WTC11 (cell line): Measurements from ENCODE around the gene BMP7. TPM values are rescaled to one million over a fixed set of nuclear protein-coding genes. Genes with fewer than 3 reads are reported as not detected.

Source experiments
- ATAC-seq: fragments of 200-7000 bp; cut with Tn5 transposase; 2 replicates; pipeline ENCODE4 v1.10.0; 2021; ENCODE audit warnings: mild to moderate bottlenecking, moderate library complexity
- CTCF ChIA-PET: fragments of 300-600 bp; sonication (Branson Sonifier 250); formaldehyde crosslinking; loops from one replicate; lab custom pipeline; 2021; ENCODE audit warnings: antibody characterized with exemption; lab: Charles Lee
- POLR2A ChIA-PET: fragments of 350-600 bp; sonication (Branson Sonifier 250); formaldehyde crosslinking; loops from one replicate; lab custom pipeline; 2021; ENCODE audit warnings: antibody characterized with exemption; lab: Charles Lee
- DNase-seq: peaks from one replicate; pipeline ENCODE4 v3.0.0; 2021; ENCODE audit warnings: low spot score
- H3K27ac Mint-ChIP-seq: 2 replicates; pipeline ENCODE4 v1.8.0; 2021; ENCODE audit warnings: mixed read lengths
- H3K27me3 Mint-ChIP-seq: 2 replicates; pipeline ENCODE4 v1.8.0; 2021; ENCODE audit warnings: low read depth, mild to moderate bottlenecking, moderate library complexity, mixed read lengths
- H3K36me3 Mint-ChIP-seq: 2 replicates; pipeline ENCODE4 v1.8.0; 2021; ENCODE audit warnings: mixed read lengths
- H3K4me1 Mint-ChIP-seq: 2 replicates; pipeline ENCODE4 v1.8.0; 2022; ENCODE audit warnings: mixed read lengths
- H3K4me3 Mint-ChIP-seq: 2 replicates; pipeline ENCODE4 v1.8.0; 2021; ENCODE audit warnings: mild to moderate bottlenecking, moderate library complexity, mixed read lengths
- H3K9me3 Mint-ChIP-seq: 2 replicates; pipeline ENCODE4 v1.8.0; 2021; ENCODE audit warnings: mixed read lengths
- AR ChIP-seq: fragments of 250-450 bp; sonication (Bioruptor Pico); IDR thresholded peaks from 2 replicates; pipeline ENCODE4 v1.9.0; 2021; ENCODE audit warnings: mild to moderate bottlenecking
- ARID4B ChIP-seq: sonication (generic); formaldehyde crosslinking; IDR thresholded peaks from 2 replicates; pipeline ENCODE4 v1.8.0; 2023; ENCODE audit warnings: missing genetic modification reagents, mild to moderate bottlenecking, borderline replicate concordance
- CDX4 ChIP-seq: fragments of 250-450 bp; sonication (Bioruptor Pico); IDR thresholded peaks from 2 replicates; pipeline ENCODE4 v1.9.0; 2021; ENCODE audit warnings: moderate library complexity, mild to moderate bottlenecking, inconsistent platforms, borderline replicate concordance
- ESRRA ChIP-seq: sonication (generic); formaldehyde crosslinking; IDR thresholded peaks from 2 replicates; pipeline ENCODE4 v1.8.1; 2022; ENCODE audit warnings: mild to moderate bottlenecking, missing genetic modification reagents, borderline replicate concordance
- ETV6 ChIP-seq: sonication (generic); formaldehyde crosslinking; IDR thresholded peaks from 2 replicates; pipeline ENCODE4 v1.8.1; 2022; ENCODE audit warnings: mild to moderate bottlenecking, missing genetic modification reagents
- FOXJ3 ChIP-seq: sonication (generic); formaldehyde crosslinking; IDR thresholded peaks from 2 replicates; pipeline ENCODE4 v1.9.0; 2021; ENCODE audit warnings: missing genetic modification reagents, mild to moderate bottlenecking, borderline replicate concordance
- FOXP1 ChIP-seq: sonication (generic); formaldehyde crosslinking; IDR thresholded peaks from 2 replicates; pipeline ENCODE4 v1.8.0; 2022; ENCODE audit warnings: missing genetic modification reagents, mild to moderate bottlenecking, moderate library complexity, borderline replicate concordance
- HMGXB4 ChIP-seq: sonication (generic); formaldehyde crosslinking; IDR thresholded peaks from 2 replicates; pipeline ENCODE4 v1.8.1; 2023; ENCODE audit warnings: mild to moderate bottlenecking, moderate library complexity, missing genetic modification reagents
- JUN ChIP-seq: sonication (generic); formaldehyde crosslinking; IDR thresholded peaks from 2 replicates; pipeline ENCODE4 v1.8.0; 2023; ENCODE audit warnings: mild to moderate bottlenecking, missing genetic modification reagents
- MLX ChIP-seq: sonication (generic); formaldehyde crosslinking; IDR thresholded peaks from 2 replicates; pipeline ENCODE4 v1.8.1; 2023; ENCODE audit warnings: mild to moderate bottlenecking, missing genetic modification reagents, moderate library complexity
- NFATC4 ChIP-seq: fragments of 250-450 bp; sonication (Bioruptor Pico); IDR thresholded peaks from 2 replicates; pipeline ENCODE4 v1.9.0; 2021; ENCODE audit warnings: mild to moderate bottlenecking
- SMAD3 ChIP-seq: sonication (generic); formaldehyde crosslinking; IDR thresholded peaks from 2 replicates; pipeline ENCODE4 v1.8.0; 2022; ENCODE audit warnings: missing genetic modification reagents, mild to moderate bottlenecking, borderline replicate concordance
- TEAD4 ChIP-seq: sonication (generic); formaldehyde crosslinking; IDR thresholded peaks from 2 replicates; pipeline ENCODE4 v1.8.0; 2022; ENCODE audit warnings: mild to moderate bottlenecking, missing genetic modification reagents
- TP53 ChIP-seq: sonication (generic); formaldehyde crosslinking; IDR thresholded peaks from 2 replicates; pipeline ENCODE4 v1.8.1; 2023; ENCODE audit warnings: mild to moderate bottlenecking, missing genetic modification reagents
- USF2 ChIP-seq: sonication (generic); formaldehyde crosslinking; IDR thresholded peaks from 2 replicates; pipeline ENCODE4 v1.8.1; 2023; ENCODE audit warnings: mild to moderate bottlenecking, missing genetic modification reagents, moderate library complexity
- ZNF425 ChIP-seq: fragments of 250-450 bp; sonication (Bioruptor Pico); conservative IDR thresholded peaks from 2 replicates; pipeline ENCODE4 v1.9.0; 2021; ENCODE audit warnings: mild to moderate bottlenecking
- total RNA-seq: library from RNA; stranded (reverse); gene quantifications from 3 replicates; pipeline ENCODE4 v1.2.3, GENCODE V29; 2021

Gene BMP7
- total RNA-seq, 1 experiment from 2014 or later, result 40.7 TPM

- Mint-ChIP-seq H3K4me3 (peak overlapping the region; percentile 85), H3K9me3 (no peaks in the 10 kb centered on the region), H3K27ac (peak overlapping the region; percentile 87), H3K4me1 (peaks cover 74% of the 10 kb centered on the region), H3K27me3 (peaks cover 83% of the 10 kb centered on the region), H3K36me3 (no peaks in the 10 kb centered on the region)
- CTCF ChIA-PET, result interaction anchor here (0.6 to 2.9 kb wide), 12 partner anchors 15 to 971 kb away, joined by 3 to 12 read pairs (median 6); partner anchors contain the start of gene SPO11
- TF ChIP-seq ZNF425 (CRISPR knock-in tag) (no peak), ETV6 (CRISPR knock-in tag) (no peak), JUN (CRISPR knock-in tag) (no peak), FOXP1 (CRISPR knock-in tag) (no peak), HMGXB4 (CRISPR knock-in tag) (no peak), ESRRA (CRISPR knock-in tag) (no peak), TP53 (CRISPR knock-in tag) (no peak), CDX4 (CRISPR knock-in tag) (no peak), FOXJ3 (CRISPR knock-in tag) (no peak), AR (CRISPR knock-in tag) (no peak), NFATC4 (CRISPR knock-in tag) (no peak), MLX (CRISPR knock-in tag) (no peak), TEAD4 (CRISPR knock-in tag) (no peak), USF2 (CRISPR knock-in tag) (no peak), SMAD3 (CRISPR knock-in tag) (no peak), ARID4B (CRISPR knock-in tag) (no peak)
- DNase-seq, result no peak
- POLR2A ChIA-PET, result no interaction called here
- no peak for ATAC-seq
These were observed 3.4 kb downstream of the BMP7 start for GRCh38 chr20:57262784-57263609.
